HG02623 (cell line): ENCODE results near the gene PRDM15.

Source experiments
- ATAC-seq: cut with Tn5 transposase; IDR thresholded peaks from one replicate; pipeline ENCODE4 v1.9.1; 2021; ENCODE audit warnings: moderate library complexity; ENCODE audit not compliant: unreplicated experiment

The PRDM15 gene

DNA sequence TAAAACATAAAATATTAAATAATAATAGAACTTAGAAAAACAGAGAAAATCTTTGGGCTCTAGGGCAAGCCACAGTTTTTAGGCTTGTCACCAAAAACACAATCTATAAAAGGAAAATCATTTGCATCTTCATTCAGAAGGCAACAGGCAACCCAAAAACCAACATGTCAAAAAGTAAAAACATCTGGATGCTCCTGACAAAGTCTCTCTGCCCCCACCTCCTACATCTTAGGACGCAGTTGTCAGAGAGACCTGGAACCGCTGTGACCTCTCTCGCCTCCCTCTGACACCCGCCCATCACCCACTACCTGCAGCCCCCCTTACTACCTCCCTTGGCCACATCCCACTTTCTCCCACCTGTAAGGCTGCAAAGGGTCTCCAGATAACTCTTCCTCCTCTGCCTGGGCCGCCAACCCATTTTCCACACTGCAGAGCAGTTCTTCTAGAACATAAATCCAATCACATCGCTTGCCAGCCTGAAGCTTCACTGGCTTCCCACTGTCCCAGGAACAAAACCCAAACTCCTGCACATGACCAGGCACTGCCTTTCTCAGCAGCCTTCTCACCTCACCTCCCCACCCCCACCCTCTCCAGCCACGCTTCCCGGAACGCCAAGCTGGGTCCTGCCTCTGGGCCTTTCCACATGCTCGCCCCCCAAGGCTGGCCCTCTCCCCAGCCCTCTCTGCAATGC, 14.7 kb downstream of the PRDM15 start:
- ATAC-seq = no peak

DNA sequence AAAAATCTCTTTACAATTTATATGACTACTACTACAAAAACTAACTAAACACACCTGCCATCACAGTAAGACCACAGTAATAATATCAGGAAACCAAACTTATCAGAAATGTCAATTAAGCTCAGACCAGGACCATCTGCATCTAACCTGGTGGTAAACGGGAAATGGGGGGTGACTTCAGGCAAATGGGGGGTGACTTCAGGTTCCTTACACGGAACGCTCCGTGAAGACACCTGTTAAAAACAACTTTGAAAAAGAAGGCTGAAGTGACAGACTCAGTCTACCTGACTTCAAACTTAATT, 15.8 kb downstream of the PRDM15 start:
- no peak for ATAC-seq

DNA sequence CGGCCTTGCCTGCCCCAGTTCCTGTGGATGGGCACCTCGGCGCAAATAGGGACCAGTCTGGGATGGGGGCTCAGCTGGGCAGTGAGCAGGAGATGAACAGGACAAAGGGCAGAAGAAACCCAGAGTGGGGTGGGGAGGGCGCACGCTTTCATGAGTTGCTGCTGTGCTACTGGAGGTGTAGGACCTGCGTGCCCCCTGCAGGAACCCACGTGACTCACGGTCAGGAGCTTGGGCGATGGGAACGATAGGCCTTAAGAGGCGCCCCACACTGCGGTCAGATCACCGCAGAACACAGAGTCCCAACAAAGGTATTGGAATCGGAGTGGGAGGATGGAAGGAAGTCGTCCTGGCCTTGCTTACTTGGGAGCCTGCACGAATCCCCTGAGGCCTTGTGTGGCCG, 17.2 kb downstream of the PRDM15 start:
- no peak for ATAC-seq

DNA sequence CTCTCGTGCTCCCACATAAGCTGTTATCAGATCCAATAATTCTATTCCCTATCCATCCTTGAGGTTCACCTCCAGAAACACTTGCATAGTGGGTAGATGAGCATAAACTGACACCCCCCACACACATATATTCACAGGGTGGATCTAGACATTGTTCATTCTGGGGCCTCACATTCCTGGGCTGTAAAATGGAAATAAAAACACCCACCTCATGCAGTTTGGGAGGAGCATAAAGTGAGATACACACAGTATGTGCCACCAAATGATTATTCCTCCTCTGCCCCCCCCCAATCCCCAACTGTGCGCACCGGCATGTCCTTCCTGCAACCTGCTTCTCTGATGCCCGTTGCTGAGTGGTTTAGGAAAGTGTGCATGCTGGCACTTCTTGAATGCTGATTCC, 17.9 kb downstream of the PRDM15 start:
- no peak for ATAC-seq

DNA sequence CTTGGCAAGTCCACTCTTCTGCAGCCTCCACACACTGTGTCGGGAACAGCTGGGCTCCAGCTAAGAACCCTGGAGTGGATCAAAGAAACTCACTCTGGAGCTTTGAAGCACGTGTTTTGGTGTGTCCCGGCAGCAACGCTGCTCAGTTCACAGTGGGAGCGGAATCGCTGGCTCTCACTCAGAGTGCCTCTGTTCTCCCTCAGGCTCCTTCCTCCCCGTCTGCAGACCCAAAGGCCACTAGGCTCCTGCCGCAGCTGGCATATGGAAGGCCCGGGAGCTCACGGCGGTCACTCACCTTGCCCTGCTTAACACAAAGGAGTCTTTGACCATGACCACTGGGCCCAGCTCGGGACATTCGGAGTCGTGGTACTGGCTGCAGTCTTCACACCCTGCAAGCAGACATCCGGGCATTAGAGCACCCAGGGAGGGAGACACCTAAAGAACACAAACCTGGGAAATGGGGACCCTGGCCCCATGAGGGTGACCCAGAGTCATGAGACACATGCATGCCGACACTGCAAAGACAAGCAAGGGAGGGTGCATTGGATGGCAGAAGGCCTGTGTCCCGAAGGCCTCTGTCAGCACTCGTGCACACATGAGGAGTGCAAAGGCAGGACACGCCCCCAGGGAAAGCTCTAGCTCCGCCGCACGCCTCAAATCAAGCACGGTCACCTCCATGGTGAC, 19.7 kb downstream of the PRDM15 start:
- ATAC-seq = no peak

DNA sequence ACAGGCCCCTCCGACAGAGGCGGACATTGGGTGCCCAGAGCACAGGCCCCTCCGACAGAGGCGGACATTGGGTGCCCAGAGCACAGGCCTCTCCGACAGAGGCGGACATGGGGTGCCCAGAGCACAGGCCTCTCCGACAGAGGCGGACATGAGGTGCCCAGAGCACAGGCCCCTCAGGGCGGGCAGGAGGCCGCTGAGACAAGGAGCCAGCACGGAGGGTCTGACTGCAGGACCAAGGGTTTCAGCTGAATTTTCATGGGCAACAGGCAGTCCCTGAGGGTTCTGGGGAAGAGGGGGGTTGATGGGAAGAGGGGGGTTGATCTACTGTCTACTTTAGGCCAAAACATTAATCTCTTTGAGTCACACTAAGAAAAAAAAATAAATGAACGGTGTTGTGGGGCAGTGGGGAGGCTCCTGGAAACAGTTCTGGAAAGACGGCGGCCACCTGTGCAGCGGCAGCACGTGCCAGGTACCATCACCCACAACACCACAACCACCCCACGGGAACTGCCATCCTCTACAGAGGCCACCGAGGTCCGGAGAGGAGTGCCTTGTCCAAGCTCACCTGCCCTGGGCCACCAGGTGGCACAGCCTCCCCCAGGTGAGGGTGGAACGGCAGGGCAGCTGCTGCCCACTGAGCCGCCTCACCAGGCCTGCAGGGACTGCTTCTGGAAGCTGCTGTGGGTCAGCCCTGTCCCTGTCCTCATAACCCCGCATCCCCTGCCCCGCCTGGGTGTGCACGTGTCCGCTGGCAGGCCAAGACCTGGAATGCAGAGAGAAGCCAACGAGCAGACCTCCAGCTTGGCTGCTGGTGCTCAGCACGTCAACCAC, 20.5 kb downstream of the PRDM15 start:
- no peak for ATAC-seq

DNA sequence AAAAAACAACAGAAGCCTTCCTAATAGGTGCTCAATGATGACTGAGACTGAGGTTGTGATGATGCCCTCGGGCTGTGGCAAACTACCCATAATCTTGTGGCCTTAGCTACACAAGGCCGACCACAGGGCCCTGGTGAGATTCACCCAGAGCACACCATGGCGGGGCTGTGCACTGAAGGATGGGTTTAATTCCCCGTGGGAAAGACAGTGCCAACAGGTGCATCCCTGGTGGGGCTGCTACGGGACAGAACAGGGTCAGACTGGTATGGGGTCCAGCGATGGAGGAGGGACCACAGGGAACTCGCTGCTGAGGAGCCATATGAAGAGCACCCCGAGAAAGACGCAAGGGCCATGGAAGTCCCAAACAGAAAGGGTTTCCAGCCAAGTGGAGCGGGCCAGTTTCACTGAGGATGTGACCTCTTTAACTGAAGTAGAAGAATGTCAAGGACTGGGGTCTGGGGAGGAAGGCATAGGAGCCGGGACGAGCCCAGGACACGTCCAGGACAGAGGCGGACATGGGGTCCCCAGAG, 21.3 kb downstream of the PRDM15 start:
- no peak for ATAC-seq

DNA sequence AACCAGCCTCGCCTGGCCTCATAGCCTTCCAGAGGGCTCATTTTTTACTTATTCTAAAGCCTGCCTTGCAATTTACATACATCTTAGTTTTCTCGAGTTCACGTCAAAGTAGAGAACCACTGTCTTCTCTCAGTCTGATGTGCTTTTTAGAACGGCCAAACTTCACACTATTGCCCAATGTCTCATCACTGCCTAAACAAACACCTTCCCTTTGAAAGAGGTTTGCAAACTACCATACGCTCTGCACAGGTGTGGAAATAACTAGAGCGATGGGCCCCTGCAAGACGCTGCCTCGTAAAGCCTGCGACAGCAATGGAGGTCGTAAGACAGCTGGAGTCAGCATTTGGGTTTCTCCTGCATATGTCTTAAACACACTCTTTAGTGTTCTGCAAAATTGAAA, 22.6 kb downstream of the PRDM15 start:
- no peak for ATAC-seq

DNA sequence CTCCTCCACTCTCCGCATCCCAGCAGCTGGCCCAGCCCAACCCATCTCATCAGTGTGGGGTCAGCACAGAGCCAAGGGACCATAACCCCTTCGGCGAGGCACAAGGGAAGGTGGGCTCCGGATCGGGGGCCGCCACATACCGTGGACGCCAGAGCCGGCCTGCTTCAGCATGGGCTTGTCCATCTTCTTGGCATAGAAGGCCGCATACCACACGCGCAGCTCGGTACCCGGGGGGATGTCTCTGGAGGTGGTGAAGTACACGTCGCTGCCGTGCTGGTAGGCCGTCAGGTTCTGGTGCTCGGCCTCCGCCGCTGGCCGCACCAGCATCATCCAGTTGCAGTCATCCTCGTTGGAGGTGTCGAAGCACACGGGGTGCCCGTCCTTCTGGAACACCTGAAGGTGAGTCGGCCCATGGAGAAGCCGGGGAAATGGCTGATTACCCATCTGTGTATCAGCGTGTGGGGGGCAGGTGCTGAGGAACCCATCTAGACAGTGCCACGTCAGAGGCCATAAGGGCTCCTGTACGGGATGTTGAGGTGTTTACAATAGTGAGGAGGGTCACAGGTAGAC, 24.6 kb downstream of the PRDM15 start:
- ATAC-seq = no peak

DNA sequence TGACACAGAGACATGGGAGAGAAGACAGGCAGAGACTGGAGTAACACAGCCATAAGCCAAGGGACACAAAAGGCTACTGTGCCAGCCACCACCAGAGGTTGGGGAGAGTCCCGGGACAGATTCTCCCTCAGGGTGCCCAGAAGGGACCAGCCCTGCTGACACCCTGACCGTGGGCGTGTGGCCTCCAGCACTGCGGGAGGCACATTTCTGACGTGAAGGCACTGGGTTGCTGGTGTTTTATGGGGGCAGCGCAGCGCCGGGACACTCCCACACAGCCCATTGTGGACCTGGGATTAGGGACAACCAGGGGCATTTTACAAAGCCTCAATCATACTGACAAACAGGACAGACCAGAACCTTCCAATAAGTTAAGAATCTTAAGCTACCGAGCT, 26.2 kb downstream of the PRDM15 start:
- ATAC-seq = no peak

DNA sequence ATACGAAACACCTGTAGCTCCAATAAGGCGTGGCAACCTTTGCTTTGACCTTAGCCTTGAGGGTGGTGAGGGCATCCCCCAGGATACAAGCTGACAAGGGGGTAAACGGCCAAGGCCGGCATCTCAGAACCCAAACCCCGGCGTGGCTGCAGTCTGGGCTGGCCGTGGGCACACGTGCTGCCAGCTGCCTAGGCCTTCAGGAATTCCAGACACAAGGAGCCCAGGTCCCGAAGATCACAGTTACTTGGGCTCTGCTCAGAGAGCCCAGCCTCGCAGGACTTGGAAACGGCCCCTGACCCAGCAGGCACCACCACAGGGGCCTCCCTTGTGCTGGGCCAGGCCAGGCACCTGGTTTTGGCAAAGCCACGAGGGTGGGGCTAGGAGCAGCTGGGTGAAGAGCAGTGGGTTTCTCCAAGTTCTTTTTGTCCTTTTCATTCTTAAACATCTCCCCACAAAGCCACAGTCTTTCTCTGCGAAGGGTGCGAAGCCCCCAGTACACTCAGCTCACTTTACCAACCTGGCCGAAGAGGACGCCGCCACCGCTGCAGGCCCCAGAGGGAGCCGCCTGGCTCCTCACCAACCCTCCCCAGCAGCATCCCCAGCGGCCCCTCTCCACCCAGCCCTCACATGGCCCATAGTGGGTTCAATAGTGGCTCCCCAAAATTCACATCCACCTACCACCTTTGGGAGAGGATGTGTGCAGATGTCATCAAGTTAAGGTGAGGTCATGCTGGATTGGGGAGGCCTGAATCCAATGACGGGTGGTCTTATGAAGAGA, 26.8 kb downstream of the PRDM15 start:
- no peak for ATAC-seq

DNA sequence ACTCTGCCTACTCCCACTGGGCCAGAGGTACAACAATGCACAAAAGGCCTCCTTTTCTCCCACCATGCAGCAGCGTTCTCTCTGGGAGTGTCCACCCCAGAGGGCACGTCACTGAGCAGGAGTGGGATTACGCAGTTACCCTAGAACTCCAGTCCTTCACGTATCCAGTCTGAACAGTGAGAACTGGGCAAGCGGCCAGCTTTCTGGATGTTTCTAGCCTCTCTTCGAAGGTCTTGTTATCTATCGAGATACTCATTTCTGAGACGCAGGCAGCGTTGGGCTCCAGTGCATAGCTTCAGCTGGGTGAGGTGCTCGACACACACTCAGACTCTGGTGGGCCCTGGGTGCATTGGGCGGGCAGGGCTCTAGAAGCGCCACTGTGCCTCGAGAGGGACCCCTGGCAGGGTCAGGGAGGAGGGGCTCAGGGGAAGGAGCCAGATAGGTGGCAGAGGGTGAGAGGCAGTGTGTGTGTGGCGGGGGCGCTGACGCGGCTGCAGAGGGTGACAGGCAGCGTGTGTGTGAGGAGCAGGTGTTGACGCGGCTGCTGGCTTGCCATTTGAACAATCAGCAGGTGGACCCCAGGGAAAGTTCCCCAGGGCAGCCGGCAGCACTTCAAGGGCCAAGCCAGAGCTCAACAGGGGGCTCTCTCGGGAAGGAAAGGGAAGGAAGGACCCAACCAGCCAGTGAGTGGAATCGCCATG, 27.9 kb downstream of the PRDM15 start:
- no peak for ATAC-seq

DNA sequence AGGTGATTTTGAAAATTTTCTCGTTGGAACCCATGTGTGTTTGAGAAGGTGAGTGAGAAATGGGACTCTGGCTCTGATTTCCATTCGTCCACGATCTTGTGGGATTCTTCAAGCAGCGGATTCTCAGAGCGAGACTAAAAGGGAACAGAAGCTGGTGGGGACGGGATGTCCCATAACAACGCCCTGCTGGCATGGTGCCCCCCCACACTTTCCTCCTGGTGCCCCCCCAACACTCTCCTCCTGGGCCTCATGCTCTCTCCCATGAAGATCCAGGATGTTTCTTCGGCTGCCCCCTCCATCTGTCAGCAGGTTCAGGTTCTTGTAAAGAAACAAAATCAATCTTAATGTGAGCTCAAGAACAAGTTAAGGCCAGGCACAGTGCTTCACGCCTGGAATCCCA, 29.1 kb downstream of the PRDM15 start:
- no peak for ATAC-seq

DNA sequence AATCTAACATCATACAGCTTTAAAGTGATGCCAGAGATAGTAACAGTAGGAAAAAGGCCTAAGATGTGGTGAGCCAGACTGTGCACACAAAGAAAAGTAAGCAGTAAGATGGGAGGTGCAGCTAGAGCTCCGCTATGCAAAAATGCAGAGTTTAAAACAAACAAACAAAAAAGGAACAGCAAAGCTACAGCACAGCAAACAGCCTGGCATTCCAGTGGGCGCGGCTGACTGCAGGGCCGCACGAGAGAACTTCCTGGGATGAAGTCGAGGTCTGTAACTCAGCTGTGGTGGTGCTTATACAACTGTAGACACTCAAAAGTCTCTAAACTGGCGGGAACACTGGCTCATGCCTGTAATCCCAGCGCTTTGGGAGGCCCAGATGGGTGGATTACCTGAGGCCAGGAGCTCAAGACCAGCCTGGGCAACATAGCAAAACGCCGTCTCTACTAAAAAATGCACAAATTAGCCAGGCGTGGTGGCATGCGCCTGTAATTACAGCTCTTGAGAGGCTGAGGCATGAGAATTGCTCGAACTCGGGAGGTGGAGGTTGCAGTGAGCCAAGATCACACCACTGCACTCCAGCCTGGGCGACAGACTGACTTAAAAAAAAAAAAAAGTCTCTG, 30.1 kb downstream of the PRDM15 start:
- ATAC-seq = no peak

DNA sequence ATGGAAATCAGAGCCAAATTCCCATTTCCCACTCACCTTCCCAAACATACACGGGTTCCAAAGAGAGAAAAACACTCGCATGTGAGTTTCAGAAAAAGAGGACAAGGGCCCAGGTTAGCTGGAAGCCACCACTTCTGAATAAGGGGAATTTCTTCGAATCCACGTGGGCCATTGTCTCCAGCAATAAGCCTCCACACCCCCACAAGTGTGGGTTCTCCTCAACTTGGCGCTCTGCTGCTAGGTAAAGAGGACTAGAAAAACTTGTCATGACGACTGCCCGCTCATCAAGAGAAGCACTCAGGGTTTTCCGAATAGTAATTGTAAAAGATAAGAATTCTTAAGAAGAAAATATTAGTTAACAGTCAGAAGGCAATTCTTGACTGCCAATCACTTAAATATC, 30.6 kb downstream of the PRDM15 start:
- ATAC-seq = no peak

DNA sequence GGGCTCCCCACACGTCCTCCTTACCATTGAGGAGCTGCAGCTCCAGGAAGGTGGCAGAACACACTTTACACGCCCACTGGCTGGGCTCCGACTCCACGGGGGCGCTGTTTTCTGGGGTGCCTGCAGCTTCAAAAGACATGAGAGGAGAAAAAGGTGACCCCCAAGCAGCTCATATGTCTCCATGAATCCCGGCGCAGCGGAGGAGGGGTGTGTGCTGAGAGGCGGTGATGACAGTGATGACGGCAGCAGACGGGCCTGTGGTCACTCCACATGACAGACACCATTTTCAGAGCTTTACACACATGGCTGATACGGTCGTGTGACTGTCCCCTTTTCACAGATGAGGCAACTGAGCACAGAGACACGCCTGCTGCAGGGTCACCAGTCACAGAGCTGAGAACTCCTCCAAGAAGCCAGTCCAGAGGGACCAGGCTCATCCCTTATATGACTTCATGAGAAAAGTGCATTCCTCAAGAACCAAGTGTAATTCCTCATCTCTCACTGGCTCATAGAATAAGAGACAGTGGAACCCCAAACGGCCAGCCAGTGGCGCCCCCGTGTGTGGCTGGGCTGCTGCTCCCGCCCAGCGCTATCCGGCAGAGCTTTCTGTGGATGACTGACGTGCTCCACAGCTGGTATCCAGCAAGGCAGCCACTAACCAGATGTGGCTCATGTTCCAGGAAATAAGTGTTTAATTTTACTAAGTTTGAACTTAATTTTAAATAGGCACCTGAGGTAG, 31.9 kb downstream of the PRDM15 start:
- no peak for ATAC-seq

DNA sequence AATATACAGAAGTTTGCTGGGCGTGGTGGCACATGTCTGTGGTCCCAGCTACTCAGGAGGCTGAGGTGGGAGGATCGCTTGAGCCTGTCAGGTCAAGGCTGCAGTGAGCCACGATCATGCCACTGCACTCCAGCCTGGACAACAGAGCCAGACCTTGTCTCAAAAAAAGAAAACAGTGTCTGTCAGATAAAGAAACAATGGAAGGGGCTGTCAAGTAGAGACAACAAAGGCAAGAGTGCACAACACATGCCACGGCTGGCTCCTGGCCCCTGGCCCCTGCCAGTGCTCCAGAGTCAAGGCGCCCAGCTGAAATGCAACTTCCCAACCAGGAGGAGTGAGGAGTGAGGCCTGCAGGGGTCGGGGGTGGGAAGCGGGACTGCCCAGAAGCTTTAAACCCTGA, 32.6 kb downstream of the PRDM15 start:
- ATAC-seq = no peak

DNA sequence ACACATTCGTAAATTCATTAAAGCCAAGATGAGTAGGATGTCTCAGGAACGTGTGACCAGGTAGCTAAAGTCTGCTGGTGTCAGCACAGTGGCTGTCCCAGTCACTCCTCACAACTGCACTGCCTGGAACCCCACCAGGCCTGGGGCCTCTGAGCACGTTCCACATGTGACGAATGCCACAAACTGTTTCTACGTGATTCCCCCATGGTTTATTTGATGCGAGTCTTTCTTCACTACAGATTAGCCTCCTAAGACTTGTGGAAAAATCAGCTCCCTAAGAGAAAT, 33.2 kb downstream of the PRDM15 start:
- no peak for ATAC-seq

DNA sequence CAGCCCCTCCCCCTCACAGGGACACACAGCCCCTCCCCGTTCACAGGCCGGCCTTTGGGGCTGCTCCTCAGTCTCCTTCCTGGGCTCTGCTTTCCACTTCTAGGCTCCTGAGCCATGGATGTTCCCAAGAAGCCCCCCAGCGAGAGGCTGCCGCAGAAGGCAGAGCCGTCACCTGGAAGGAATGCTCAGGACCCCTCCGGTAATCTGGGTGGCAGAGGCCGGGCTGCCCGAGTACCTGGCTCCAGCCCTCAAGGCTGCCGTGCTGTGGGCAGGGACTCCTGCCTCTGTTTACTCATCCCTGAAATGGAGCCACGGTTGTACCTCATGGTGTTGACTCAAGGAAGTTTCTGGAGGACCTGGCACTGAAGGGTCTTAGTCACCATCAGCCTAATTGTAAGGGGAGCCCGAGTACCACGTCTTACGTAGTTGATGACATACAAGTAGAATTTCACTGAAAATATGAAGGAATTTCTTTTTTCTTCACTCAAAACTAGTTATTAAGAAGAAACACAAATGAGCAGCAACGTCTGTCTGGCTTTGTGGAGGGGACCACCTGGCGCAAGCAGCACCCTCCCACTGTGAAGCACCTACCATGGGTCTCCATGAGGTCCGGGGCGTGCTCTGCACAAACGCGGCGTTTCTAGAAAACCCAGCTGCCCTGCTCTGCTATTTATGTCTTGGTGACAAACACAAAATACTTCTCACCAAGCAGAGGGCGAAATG, 33.7 kb downstream of the PRDM15 start:
- no peak for ATAC-seq
